ENCODE measurements around the gene TTI1. TPM values are rescaled to one million over a fixed set of nuclear protein-coding genes. Genes with fewer than 3 reads are reported as not detected.
A peak's percentile ranks its signal among the peaks of the same experiment; 100 is the strongest.

TTI1 gene
- total and polyA plus RNA-seq, 2 of the 13 experiments (the other 11 are each of a cell fraction or from before 2014, with no cell fraction given) = 22.9 to 39.8 TPM

DNA sequence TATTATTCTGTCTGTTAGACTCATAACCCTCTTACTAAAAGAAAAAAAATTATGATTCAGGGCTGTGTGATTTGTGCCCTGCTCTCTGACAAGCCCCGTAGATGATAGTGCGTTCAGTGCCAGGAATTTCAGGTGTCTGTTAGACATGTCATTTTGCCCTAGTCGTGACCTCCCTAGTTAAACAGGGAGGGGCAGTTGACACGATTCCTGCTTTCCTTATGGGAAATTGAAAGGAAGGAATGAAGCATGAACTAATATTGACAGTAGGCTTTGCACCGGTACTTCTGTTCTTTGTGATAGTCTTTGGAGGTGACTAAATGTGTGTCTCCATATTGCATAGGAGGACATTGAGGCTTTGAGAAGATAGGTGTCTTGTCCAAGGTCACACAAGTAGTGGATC, 26.6 kb upstream of the TTI1 start (continued):
- TF ChIP-seq MTA3 (CRISPR knock-in tag; IDR thresholded peaks at IDR 0.05) (no peak), ZNF619 (CRISPR knock-in tag; IDR thresholded peaks at IDR 0.05) (no peak), ZNF335 (CRISPR knock-in tag; IDR thresholded peaks at IDR 0.05) (peak; percentile 63; the same call in 1 of the 2 replicates), ZNF775 (CRISPR knock-in tag; IDR thresholded peaks at IDR 0.05; ENCODE audit: borderline replicate concordance) (no peak), BHLHE40 (IDR thresholded peaks at IDR 0.05; ENCODE audit: low read length) (no peak), ZNF549 (CRISPR knock-in tag; IDR thresholded peaks at IDR 0.05) (no peak), ZNF138 (CRISPR knock-in tag; IDR thresholded peaks at IDR 0.05; ENCODE audit: low read depth) (no peak), PCBP2 (optimal IDR thresholded peaks at IDR 0.05; ENCODE audit: low read depth, low read length, poor library complexity, severe bottlenecking) (no peak), MXD4 (CRISPR knock-in tag; IDR thresholded peaks at IDR 0.05) (0 out of 2 replicates have a peak, but pooled peaks have one; percentile 22), KDM3A (CRISPR knock-in tag; IDR thresholded peaks at IDR 0.05; ENCODE audit: low read depth) (no peak), PPARG (CRISPR knock-in tag; conservative IDR thresholded peaks at IDR 0.05) (peak; percentile 83), CHD2 (IDR thresholded peaks at IDR 0.05; ENCODE audit: low read depth, low read length) (no peak), ATF7-NPFF (CRISPR knock-in tag; IDR thresholded peaks at IDR 0.05; ENCODE audit: low read depth) (no peak), GATA4 (IDR thresholded peaks at IDR 0.05; ENCODE audit: borderline replicate concordance, low read depth) (no peak), ZNF280D (CRISPR knock-in tag; IDR thresholded peaks at IDR 0.05) (no peak), ZNF264 (CRISPR knock-in tag; IDR thresholded peaks at IDR 0.05) (no peak), ZNF570 (CRISPR knock-in tag; IDR thresholded peaks at IDR 0.05; ENCODE audit: borderline replicate concordance) (no peak), ZFP36L1 (CRISPR knock-in tag; IDR thresholded peaks at IDR 0.05) (no peak), SRY (CRISPR knock-in tag; IDR thresholded peaks at IDR 0.05) (no peak), ZNF761 (CRISPR knock-in tag; conservative IDR thresholded peaks at IDR 0.05) (no peak), ZBTB8A (CRISPR knock-in tag; IDR thresholded peaks at IDR 0.05; ENCODE audit: borderline replicate concordance, low read depth) (no peak)
- TF ChIP-seq, protein P1, sequence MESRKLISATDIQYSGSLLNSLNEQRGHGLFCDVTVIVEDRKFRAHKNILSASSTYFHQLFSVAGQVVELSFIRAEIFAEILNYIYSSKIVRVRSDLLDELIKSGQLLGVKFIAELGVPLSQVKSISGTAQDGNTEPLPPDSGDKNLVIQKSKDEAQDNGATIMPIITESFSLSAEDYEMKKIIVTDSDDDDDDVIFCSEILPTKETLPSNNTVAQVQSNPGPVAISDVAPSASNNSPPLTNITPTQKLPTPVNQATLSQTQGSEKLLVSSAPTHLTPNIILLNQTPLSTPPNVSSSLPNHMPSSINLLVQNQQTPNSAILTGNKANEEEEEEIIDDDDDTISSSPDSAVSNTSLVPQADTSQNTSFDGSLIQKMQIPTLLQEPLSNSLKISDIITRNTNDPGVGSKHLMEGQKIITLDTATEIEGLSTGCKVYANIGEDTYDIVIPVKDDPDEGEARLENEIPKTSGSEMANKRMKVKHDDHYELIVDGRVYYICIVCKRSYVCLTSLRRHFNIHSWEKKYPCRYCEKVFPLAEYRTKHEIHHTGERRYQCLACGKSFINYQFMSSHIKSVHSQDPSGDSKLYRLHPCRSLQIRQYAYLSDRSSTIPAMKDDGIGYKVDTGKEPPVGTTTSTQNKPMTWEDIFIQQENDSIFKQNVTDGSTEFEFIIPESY (CRISPR knock-in tag; IDR thresholded peaks at IDR 0.05) = peak; percentile 53; the same call in 1 of the 2 replicates
- TF ChIP-seq, protein P2, sequence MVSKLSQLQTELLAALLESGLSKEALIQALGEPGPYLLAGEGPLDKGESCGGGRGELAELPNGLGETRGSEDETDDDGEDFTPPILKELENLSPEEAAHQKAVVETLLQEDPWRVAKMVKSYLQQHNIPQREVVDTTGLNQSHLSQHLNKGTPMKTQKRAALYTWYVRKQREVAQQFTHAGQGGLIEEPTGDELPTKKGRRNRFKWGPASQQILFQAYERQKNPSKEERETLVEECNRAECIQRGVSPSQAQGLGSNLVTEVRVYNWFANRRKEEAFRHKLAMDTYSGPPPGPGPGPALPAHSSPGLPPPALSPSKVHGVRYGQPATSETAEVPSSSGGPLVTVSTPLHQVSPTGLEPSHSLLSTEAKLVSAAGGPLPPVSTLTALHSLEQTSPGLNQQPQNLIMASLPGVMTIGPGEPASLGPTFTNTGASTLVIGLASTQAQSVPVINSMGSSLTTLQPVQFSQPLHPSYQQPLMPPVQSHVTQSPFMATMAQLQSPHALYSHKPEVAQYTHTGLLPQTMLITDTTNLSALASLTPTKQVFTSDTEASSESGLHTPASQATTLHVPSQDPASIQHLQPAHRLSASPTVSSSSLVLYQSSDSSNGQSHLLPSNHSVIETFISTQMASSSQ (IDR thresholded peaks at IDR 0.05; ENCODE audit: low read depth) = no peak
- TF ChIP-seq, protein P2 (CRISPR knock-in tag; IDR thresholded peaks at IDR 0.05; ENCODE audit: borderline replicate concordance) = no peak; the same call in 1 of the 2 replicates

All from HepG2 (cell line).